Thyroid gland (tissue), 4 donors: ENCODE data around the gene ARHGEF25.

Experiments
- CTCF ChIP-seq, 6 experiments: fragments of 200-600 bp in 3 of 6; fragments of 450-650 bp in 3 of 6; sonication (generic) in 3 of 6; IDR thresholded peaks; one replicate each; pipeline ENCODE4 v1.5.1; 2016 to 2019; ENCODE audit warnings: antibody characterized with exemption in 6 of 6, mild to moderate bottlenecking in 2 of 6, inconsistent platforms in 1 of 6, moderate library complexity in 1 of 6
- POLR2A ChIP-seq, 2 donors: fragments of 450-650 bp; IDR thresholded peaks; one replicate each; pipeline ENCODE4 v1.6.1; 2017; ENCODE audit warnings: antibody characterized with exemption in 2 of 2, mild to moderate bottlenecking in 2 of 2, moderate library complexity in 1 of 2

GRCh38 chr12:57582440-57582839 is 28.8 kb upstream of the ARHGEF25 start:
- TF ChIP-seq CTCF (IDR thresholded peaks at IDR 0.05) (no peak), POLR2A (IDR thresholded peaks at IDR 0.05) (no peak)
